ENCODE results near the gene ATP6V0A1.
"Not testable (repeated sequence)": the region's sequence is repeated elsewhere in the genome, so short reads cannot be mapped to it uniquely, and the experiment has no call there.

The ATP6V0A1 gene

DNA sequence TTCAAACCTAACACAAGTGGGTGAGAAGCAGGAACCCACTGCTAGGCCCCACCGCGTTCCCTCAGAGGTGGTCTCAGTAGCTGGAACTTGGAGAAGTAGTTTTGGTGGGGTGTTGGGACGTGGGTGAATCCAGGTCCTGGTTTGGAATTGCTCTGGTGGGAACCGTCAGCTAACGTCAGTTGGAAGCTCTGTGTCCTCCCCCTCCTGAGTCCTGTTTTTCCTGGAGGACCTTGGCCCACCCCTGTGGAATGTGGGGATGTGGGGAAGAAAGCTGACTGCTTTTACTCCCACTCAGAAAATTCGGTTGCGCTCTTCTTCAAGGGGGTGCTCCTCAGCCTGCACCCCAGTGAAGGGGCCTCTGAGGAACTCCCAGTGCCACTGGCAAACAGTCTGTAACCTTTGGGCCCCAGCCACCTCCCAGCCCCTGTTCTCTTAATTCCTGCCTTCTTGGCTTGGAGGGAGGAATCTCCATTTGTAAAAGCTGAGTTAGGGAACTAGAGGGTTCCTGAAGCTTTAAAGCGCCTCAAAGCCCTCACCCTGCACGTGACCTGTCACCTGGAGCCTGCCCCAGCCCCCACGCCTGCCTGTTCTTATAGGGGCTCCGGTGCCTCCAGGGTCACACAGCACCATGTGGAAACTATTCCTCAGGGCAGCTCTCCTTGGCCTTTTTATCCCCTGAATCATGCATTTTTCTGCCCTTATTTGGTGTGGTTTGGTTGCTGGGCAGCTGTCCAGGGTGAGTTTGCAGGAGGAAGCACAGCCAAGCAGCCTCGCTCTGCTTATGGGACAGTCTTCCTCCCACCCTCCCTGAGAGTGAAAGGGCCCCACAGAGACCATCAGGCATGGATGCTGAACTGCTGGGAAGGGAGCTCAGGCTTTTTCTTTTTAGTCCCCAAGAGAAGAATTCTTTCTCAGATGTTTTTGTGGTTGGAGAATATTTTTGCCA, 61.1 kb downstream of the ATP6V0A1 start:
- DNase-seq (ENCODE audit: low spot score) = no peak

DNA sequence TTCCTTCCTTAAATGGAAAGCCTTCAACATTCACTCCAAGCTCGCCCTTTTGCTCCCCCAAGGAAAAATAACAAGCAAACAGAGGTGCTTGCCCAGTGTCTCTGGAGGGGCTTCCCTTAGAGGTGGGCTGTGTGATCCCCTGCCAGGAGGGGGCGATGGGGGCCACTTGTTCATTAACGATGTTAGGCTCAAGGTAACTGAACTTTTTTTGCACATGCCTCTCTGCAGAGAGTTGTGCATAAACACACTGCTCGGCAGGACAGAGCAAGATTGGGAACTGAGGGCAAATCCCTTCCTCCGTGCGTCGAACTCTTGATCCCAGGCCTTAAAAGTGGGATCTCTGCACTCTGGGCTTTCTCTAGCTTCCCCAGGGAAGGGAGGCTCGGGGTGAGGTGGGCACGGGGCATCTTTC, 61.9 kb downstream of the ATP6V0A1 start:
- DNase-seq (ENCODE audit: low spot score) = no peak

DNA sequence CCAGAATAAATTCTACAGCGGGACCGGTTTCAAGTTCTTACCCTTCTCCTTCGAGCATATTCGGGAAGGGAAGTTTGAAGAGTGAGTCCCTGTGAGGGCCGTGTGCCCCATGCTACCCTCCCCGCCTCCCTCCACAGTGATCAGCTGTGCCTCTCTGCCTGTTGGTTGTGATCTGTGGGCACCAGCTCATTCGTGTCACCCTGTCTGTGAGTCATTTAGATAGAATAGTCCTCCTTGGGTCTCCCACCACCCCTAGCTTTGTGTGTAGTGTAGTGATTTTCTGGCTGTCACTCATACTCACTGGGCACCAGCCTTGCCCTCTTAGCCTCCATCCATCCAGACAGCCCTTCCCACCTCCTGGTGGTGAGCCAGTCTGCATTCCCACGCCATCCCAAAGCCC, 62.4 kb downstream of the ATP6V0A1 start:
- DNase-seq (ENCODE audit: low spot score) = no peak

DNA sequence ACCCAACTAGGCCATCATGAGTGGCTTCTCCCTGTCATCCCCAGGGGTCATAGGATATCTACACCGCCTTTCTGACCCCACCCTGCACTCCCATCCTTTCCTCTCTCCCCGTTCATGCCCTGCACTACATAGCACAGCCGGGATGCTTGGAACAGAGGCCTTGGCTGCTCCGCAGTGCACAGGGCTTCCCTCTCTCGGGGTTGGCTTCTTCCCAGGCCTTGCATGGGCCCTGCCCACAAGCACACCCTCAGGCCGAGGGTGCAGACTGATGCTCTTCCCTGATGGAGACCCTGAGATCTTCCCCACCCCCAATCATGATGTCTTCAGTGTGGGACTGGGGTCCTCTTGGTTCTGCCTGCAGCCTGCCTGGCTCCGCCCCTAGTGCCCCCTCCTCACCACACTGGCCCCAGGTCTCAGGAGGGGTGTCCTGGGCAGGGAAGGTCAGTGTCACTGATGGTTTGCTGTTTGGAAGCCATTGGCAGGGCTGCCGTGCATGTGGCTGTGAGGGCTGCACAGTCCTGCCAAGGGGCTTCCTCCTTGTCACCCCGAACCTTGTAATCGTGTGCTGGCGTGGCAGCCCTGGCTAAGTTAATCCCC, 63.1 kb downstream of the ATP6V0A1 start:
- DNase-seq (ENCODE audit: low spot score) = no peak

DNA sequence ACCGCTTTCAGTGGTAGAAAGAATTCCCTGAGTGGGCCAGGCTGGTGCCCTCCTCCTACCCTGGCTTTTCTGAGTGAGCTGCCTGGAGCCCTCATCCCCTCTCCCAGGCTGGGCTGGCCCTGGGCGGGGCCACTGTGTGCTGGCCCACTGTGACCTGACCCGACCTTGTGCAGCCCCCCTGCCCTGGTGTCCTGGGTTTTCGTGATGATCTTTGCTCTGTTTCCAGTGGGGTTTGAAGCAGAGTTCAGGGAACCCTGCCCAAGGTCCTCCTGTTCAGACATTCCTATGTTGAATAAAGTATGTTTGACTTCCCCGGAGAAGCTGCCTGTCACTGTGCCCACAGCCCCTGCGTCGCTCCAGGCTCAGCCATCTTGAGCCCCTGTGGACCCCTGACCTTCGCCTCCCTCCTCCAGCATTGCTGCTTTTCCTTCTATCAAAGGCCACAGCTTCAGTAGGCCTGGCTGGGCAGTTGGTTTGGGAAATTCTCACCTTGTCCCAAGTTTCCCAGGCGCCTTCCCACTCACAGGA, 63.6 kb downstream of the ATP6V0A1 start:
- DNase-seq (ENCODE audit: low spot score) = no peak

DNA sequence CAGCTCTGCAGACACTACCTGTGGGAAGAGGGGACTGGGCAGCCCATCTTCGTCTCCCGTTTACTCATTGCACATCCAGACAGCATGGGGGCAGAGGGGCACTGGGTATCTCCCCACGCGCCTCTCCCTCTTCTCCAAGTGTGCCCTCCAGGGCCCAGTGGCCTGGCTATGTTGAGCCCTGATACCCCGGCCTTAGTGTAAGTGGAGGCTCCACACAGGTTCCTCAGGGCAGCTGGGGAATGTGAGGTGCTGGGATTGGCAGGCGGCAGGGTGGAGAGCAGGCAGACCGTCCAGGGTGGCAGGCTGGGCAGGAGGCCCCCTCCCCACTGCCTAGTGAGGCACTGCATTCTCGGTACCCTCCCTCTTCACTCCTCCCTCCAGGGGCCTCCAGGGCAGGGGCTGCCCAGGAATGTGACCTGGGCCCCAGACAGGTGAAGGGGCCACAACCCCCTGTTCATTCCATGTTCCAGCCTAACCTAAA, 64.2 kb downstream of the ATP6V0A1 start:
- no peak for DNase-seq (ENCODE audit: low spot score)

DNA sequence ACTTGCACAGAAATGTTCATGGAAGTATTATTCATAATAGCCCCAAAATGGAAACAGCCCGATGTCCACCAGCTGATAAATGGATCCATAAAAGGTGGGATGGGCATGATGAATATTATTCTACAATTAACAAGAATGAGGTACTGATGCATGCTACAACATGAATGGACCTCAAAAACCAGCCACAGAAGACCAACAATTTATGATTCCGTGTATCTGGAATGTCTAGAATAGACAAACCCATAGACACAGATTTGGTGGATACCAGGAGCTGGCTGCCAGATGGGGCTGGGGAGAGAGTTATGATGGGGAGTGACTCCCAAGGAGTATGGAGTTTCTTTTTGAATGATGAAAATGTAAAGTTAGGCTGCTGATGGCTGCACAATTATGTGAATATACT, 66.5 kb downstream of the ATP6V0A1 start:
- no peak for DNase-seq (ENCODE audit: low spot score)

DNA sequence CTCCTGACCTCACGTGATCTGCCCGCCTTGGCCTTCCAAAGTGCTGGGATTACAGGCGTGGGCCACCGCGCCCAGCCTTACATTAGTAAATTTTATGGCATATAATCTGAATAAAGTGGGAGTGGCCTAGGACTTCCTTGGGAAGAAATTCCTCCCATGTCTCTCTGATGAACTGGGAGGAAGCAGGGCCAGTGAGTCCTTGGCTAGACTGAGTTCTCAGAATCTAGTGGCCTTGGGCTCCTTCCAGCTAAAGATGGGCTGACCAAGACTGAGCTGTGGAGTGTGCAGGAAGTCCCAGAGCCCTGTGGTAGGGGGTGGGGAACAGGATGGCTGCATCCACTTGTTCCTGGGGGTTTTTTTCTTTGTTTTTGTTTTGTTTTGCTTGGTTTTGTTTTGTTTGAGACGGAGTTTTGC, 67.4 kb downstream of the ATP6V0A1 start:
- no peak for DNase-seq (ENCODE audit: low spot score)

DNA sequence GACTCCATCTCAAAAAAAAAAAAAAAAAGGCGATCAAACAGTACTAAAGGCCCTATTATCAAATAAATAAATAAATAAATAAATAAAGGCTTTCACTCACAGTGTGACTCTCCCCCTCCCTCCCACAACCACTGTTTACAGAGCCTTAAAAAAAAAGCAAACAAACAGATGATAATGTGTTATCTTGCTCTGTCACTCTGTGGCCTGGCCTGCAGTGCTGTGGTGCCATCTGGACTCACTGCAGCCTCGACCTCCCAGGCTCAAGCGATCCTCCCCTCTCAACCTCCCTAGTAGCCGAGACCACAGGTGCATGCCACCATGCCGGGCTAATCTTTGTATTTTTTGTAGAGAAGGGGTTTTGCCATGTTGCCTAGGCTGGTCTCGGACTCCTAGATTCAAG, 69.3 kb downstream of the ATP6V0A1 start:
- DNase-seq (ENCODE audit: low spot score) = no peak

DNA sequence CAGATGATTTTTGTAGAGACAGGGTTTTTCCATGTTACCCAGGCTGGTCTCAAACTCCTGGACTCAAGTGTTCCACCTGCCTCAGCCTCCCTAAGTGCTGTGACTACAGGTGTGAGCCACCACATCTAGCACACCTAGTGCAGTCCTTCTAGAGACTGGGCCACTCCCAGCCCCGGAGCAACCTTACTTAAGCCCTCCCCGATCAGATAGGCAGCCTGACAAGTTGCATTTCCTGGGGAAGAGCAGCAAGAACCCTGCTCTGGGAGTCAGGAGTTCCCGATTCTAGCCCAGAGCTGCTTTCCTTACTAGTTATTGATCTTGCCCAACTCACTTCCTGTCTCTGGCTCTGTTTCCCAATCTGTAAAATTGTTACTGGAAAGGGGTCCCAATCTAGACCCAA, 70.4 kb downstream of the ATP6V0A1 start:
- DNase-seq (ENCODE audit: low spot score) = no peak

DNA sequence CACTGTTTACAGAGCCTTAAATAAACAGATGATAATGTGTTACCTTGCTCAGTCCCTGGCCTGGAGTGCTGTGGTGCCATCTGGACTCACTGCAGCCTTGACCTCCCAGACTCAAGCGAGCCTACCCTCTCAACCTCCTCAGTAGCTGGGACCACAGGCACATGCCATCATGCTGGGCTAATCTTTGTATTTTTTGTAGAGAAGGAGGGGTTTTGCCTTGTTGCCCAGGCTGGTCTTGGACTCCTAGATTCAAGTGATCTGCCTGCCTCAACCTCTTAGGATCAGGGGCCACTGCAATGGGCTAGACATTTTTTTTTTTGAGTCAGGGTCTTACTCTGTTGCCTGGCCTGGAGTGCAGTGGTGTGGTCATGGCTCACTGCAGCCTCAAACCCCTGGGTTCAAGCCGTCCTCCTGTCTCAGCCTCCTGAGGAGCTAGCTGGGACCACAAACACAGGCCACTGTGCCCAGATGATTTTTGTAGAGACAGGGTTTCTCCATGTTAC, 72.3 kb downstream of the ATP6V0A1 start:
- DNase-seq (ENCODE audit: low spot score) = no peak

DNA sequence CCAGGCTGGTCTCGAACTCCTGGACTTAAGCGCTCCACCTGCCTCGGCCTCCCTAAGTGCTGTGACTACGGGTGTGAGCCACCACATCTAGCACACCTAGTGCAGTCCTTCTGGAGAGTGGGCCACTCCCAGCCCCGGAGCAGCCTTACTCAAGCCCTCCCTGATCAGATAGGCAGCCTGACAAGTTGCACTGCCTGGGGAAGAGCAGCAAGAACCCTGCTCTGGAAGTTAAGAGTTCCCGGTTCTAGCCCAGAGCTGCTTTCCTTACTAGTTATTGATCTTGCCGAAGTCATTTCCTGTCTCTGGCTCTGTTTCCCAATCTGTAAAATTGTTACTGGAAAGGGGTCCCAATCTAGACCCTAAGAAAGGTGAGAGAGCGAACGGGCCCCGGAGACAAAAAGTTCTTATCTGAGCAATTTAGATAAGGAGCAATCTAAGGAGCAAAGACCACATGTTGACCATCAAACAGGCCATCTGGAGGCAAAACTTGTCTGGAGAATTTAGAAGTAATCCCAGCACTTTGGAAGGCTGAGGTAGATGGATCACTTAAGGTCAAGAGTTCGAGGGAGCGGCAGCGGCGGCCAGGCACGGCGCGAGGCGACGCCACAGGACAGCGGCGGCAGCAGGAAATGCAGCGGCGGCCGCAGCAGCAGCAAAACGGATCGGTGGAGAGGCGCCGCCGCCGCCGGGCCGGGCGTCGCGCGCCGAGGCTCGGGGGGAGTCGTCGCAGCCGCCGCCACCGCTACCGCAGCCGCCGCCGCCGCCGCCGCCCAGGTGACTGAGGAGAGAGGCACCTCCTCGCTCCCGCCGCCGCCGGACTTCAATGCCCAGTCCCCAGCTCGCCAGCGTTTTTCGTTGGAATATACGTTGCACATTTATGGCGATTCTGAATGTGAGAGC, 73.0 kb downstream of the ATP6V0A1 start:
- DNase-seq (ENCODE audit: low spot score) = peak; percentile 53

DNA sequence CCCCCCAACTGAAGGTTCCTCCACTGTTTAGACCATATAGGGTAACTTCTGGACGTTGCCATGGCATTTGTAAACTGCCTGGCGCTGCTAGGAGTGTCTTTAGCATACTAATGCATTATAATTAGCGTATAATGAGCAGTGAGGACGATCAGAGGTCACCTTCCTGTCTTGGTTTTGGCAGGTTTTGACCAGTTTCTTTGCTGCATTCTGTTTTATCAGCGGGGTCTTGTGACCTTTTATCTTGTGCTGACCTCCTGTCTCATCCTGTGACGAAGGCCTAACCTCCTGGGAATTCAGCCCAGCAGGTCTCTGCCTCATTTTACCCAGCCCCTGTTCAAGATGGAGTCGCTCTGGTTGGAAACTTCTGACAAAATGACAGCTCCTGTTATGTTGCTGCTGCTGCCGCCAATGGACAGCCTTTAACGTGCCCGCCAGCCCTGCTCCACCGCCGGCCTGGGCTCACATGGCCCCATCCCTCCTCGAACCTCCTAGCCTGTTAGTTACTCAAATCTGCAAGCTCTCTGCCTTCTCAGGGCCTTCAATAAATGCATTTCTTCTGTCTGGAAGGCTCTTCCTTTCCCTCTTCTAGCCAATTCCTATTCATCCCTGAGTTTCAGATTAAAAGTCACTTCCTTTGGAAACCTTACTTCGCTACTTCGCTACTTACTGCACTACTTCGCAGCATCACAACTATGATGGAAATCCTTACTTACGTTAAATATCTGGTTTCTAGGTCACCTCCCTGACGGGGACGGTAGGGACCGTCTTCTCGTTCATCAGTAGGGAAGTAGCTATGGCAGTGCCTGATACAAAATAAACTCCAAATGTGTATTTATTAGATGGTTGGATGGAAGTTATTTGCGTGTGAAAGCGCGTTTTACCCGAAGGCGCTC, 76.7 kb downstream of the ATP6V0A1 start:
- DNase-seq (ENCODE audit: low spot score) = no peak

DNA sequence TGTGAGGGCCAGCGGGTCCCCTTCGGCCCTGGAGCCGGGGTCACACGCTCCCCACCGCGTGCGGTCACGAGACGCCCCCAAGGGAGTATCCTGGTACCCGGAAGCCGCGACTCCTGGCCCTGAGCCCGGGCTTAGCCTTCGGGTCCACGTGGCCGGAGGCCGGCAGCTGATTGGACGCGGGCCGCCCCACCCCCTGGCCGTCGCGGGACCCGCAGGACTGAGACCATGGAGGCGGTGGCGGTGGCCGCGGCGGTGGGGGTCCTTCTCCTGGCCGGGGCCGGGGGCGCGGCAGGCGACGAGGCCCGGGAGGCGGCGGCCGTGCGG, 77.3 kb downstream of the ATP6V0A1 start, which contains the start of gene NAGLU:
Gene NAGLU (plus strand): TSS at position 194 of the 324 bp plus-strand sequence. CDS start 32 bp downstream, at position 226.
- DNase-seq (ENCODE audit: low spot score) = peak; percentile 76

DNA sequence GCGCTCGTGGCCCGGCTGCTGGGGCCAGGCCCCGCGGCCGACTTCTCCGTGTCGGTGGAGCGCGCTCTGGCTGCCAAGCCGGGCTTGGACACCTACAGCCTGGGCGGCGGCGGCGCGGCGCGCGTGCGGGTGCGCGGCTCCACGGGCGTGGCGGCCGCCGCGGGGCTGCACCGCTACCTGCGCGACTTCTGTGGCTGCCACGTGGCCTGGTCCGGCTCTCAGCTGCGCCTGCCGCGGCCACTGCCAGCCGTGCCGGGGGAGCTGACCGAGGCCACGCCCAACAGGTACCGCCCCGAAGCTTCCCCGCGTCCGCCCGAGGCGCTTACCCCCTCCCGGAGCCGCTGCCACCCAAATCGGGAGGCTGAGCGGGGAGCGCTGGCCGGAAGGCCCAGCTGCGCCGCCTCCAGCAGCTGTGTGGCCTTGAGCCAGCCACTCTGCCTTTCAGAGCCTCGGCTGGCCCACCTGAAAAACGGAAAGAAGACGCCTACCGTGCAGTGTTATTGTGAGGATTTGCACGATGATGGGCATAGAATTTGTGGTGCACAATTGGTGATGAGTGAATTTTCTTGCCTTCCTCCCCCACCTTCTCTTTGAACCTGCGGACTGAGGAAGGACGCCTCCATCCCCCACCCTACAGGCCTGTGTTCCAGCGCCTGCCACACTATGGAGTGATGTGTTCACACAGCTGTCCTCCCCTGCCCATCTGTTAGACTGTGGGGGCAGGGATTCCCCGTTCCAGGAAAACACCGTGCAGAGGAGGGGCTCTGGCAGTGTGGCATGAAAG, 77.9 kb downstream of the ATP6V0A1 start:
- peak; percentile 65 for DNase-seq (ENCODE audit: low spot score)

DNA sequence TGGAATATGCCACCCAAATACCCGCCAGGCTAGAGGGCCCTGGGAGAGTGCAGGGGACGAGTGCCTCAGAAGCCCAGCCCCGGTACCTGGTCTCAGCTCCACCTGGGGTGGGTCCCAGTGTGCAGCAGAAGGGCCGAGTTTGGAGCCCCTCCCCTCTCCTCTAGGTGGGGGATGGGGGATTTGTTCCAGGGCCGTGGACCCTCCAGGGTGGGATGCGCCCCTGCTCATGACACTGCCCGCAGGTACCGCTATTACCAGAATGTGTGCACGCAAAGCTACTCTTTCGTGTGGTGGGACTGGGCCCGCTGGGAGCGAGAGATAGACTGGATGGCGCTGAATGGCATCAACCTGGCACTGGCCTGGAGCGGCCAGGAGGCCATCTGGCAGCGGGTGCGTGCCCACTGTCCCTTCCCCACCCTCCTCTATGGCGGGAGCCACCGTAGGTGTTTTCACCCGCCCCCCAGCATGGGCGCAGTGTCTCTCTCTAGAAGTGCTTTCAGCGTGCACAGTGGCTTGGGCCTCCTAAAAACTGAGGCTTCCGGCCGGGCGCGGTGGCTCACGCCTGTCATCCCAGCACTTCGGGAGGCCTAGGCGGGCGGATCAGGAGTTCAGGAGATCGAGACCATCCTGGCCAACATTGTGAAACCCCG, 78.6 kb downstream of the ATP6V0A1 start:
- no peak for DNase-seq (ENCODE audit: low spot score)

DNA sequence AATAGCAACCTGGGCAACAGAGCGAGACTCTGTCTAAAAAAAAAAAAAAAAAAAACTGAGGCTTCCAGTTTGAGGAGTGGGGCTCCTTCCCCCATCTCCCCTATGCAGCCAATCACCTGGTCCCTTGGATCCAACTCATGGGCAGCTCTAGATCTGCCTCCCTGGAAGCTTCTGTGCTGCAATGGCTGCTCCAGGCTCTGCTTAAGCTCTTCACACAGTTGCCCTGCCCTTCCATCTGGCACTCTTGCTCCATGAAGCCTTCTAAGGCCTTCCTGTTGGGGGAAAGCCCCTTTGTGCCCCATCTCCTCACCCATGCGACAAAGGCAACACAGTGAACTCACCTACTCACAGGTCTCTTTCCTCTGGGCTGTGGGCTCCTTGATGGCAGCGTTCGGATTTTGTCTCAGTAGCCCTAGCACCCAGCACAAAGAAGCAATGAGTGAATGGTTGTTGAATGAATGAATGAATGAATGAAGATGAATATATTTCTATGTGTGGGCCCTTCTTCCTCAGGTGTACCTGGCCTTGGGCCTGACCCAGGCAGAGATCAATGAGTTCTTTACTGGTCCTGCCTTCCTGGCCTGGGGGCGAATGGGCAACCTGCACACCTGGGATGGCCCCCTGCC, 79.3 kb downstream of the ATP6V0A1 start:
- DNase-seq (ENCODE audit: low spot score) = no peak

DNA sequence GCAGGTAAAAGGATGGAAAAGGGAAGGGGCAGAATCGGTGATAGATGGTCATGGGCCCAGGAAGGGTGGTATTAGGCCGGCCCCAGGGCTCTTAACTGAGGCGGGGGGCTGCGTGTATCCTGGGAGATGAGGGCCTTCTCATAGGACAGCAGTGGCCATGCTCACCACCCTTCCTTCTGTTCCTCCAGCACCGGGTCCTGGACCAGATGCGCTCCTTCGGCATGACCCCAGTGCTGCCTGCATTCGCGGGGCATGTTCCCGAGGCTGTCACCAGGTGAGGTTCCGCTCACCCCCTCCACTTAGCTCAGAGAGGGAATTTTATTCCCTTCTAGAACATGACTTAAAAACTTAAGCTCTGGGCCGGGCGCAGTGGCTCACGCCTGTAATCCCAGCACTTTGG, 79.8 kb downstream of the ATP6V0A1 start:
- DNase-seq (ENCODE audit: low spot score) = no peak

DNA sequence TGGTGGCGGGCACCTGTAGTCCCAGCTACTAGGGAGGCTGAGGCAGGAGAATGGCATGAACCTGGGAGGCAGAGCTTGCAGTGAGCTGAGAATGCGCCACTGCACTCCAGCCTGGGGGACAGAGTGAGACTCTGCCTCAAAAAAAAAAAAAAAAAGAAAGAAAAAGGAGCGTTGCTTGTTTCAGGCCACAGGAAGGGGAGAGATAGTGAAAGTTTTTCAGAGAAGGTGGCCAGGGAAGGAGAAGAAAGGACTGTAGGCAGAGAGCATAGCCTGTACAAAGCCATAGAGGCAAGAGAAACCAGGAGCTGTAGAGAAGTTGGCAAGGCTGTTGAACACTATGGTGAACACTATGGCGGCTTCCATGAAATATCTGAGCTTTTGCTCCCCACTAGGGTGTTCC, 81.9 kb downstream of the ATP6V0A1 start:
- not testable (repeated sequence) for DNase-seq (ENCODE audit: low spot score)

All from CD4-positive, alpha-beta T cell treated with Interleukin-6 at 100 ng/mL for 8 hours (primary cell).